ENCODE data around the gene PITX1.

DNA sequence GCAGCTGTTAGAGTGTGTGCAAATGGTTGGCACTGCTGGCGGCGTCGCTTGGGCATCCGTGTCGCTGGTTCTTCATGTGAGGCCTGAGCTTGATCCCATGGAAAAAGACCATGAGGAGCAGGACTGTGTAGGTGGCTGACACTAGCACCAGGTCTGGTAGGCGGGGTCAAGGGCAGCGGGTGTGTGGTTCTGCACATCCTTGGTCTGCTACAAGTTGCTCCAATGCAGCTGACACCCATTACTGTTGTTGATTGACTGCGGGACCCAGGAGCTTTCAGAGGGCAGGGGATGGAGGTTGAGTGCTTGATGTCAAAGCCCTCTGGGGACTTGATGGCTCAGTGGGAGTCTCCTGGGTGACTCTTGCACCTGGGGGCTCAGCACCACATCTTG, 29.0 kb upstream of the PITX1 start:
- TF ChIP-seq, protein P1, sequence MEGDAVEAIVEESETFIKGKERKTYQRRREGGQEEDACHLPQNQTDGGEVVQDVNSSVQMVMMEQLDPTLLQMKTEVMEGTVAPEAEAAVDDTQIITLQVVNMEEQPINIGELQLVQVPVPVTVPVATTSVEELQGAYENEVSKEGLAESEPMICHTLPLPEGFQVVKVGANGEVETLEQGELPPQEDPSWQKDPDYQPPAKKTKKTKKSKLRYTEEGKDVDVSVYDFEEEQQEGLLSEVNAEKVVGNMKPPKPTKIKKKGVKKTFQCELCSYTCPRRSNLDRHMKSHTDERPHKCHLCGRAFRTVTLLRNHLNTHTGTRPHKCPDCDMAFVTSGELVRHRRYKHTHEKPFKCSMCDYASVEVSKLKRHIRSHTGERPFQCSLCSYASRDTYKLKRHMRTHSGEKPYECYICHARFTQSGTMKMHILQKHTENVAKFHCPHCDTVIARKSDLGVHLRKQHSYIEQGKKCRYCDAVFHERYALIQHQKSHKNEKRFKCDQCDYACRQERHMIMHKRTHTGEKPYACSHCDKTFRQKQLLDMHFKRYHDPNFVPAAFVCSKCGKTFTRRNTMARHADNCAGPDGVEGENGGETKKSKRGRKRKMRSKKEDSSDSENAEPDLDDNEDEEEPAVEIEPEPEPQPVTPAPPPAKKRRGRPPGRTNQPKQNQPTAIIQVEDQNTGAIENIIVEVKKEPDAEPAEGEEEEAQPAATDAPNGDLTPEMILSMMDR (IDR thresholded peaks at IDR 0.05): no peak
- no peak for TF ChIP-seq EZH2 (IDR thresholded peaks at IDR 0.05; ENCODE audit: borderline replicate concordance, insufficient read depth, low read depth, low read length, poor library complexity, severe bottlenecking)
